ENCODE results near the gene TBX4.

Gene TBX4

DNA sequence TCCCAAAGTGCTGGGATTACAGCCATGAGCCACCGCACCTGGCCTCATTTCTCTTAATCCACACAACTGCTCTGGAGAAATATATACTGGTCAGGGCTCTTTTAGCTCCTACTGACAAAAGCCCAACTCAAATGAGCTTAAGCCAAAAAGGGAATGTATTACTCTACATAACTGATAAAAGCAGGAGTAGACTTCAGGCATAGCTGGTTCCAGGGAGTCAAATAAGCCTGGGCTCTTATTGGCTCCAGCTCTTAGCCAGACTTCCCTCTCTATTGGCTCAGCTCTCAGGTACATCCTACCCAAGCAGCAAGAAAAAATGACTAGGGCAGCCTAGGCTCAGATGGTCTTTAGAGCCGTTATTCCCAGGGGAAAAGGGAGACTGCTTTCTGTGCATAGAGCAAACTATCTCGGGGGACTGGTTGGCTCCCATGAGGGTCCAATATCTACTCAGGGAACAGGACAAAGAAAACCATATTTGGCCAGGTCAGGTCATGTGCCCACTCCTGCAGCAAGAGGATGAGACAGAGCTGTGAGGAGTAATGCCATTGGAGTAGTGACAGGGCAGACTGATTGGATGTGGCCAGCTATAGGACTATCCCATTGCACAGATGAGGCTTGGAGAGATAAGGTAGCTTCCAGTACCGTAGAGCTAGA lies 31.4 kb upstream of the TBX4 start:
- TF ChIP-seq, protein P1, sequence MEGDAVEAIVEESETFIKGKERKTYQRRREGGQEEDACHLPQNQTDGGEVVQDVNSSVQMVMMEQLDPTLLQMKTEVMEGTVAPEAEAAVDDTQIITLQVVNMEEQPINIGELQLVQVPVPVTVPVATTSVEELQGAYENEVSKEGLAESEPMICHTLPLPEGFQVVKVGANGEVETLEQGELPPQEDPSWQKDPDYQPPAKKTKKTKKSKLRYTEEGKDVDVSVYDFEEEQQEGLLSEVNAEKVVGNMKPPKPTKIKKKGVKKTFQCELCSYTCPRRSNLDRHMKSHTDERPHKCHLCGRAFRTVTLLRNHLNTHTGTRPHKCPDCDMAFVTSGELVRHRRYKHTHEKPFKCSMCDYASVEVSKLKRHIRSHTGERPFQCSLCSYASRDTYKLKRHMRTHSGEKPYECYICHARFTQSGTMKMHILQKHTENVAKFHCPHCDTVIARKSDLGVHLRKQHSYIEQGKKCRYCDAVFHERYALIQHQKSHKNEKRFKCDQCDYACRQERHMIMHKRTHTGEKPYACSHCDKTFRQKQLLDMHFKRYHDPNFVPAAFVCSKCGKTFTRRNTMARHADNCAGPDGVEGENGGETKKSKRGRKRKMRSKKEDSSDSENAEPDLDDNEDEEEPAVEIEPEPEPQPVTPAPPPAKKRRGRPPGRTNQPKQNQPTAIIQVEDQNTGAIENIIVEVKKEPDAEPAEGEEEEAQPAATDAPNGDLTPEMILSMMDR (IDR thresholded peaks at IDR 0.05; ENCODE audit: low read depth, low read length), result no peak
- DNase-seq (ENCODE audit: extremely low read depth, low read depth), result no peak

DNA sequence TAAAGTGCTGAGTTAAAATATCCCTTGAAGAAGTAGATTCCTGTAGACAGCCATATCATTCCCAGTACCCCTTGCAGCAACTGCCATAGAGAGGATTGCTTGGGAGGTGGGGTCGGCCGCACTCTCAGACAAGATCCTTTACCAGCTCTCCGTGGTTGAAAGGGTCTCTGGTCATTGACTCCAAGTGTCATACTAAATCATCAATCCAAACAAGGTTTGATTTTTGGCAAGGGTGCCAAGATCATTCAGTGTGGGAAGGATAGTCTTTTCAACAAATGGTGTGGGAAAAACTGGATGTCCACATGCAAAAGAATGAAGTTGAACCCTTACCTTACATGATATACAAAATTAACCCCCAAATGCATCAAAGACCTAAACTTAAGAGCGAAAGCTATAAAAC lies 30.8 kb upstream of the TBX4 start:
- TF ChIP-seq, protein P1 (IDR thresholded peaks at IDR 0.05; ENCODE audit: low read depth, low read length), result no peak
- DNase-seq (ENCODE audit: extremely low read depth, low read depth), result no peak

DNA sequence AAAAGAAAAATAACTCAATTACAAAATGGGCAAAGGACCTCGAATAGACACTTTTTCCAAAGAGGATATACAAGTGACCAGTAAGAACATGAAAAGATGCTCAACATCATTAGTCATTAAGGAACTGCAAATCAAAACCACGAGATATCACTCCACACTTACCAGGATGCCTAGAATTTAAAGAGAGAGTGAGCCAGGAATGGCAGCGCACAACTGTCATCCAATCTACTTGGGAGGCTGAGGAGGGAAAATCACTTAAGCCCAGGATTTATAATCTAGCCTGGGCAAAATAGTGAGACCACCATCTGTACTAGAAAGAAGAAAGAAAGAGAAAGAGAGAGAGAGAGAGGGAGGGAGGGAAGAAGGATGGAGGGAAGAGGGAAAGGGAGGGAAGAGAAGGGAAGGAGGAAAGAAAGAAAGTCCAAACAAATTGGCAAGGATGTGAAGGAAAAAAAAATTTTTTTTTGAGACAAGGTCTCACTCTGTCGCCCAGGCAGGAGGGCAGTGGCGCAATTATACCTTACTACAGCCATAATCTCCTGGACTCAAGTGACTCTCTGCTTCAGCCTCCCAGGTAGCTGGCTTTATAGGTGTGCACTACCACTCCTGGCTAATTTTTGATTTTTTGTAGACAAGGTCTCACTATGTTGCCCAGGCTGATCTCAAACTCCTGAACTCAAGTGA lies 30.0 kb upstream of the TBX4 start:
- TF ChIP-seq, protein P1 (IDR thresholded peaks at IDR 0.05; ENCODE audit: low read depth, low read length), result no peak
- no peak for DNase-seq (ENCODE audit: extremely low read depth, low read depth)

DNA sequence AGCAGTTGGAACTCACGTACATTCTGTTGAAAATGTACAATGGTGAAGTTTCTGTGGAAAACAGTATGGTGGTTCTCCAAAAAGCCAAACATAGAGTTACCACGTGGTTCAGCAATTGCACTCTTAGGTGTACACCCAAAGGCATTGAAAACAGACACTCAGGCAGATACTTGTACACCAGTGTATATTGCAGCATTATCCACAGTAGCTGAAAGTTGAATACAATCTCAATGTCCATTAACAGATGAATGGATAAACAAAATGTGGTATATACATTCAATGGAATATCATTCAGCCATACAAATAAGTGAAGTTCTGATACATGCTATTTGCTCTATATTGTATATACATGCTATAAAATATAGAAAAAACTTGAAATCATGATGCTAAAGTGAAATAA lies 29.4 kb upstream of the TBX4 start:
- DNase-seq (ENCODE audit: extremely low read depth, low read depth), result no peak
- TF ChIP-seq, protein P1 (IDR thresholded peaks at IDR 0.05; ENCODE audit: low read depth, low read length), result no peak

DNA sequence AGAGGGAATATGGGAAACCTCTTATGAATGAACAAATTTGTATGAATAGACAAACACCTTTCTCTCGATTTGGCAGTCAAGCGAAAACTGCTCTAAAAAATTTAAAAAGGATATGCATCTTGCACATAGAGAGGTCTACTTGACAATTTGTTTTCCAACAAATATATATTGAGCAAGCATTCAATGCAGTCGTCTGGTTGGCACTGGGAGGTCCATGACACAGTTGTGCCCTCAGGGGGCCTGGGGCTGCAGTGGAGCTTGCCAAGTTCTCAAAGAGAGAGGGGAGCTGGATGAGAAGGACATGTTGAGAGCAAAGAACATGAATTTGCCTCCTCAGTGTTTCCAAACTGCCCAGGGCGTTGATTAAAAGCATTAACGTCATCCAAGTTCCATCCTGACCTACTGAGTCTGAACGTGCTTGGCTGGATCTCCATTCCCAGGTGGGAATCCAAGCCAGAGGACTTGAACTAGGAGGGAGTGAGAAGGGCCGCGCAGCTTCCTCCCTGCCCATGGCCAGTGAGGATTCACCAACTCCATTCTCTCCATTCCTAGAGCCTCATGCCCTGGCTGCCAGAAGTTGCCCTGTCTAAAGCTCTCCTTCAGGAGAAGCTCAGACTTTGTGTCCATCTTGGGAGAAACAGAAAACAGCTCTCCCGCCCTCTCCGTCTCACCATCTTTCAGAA lies 28.1 kb upstream of the TBX4 start:
- no peak for DNase-seq (ENCODE audit: extremely low read depth, low read depth)
- TF ChIP-seq, protein P1 (IDR thresholded peaks at IDR 0.05; ENCODE audit: low read depth, low read length), result no peak

DNA sequence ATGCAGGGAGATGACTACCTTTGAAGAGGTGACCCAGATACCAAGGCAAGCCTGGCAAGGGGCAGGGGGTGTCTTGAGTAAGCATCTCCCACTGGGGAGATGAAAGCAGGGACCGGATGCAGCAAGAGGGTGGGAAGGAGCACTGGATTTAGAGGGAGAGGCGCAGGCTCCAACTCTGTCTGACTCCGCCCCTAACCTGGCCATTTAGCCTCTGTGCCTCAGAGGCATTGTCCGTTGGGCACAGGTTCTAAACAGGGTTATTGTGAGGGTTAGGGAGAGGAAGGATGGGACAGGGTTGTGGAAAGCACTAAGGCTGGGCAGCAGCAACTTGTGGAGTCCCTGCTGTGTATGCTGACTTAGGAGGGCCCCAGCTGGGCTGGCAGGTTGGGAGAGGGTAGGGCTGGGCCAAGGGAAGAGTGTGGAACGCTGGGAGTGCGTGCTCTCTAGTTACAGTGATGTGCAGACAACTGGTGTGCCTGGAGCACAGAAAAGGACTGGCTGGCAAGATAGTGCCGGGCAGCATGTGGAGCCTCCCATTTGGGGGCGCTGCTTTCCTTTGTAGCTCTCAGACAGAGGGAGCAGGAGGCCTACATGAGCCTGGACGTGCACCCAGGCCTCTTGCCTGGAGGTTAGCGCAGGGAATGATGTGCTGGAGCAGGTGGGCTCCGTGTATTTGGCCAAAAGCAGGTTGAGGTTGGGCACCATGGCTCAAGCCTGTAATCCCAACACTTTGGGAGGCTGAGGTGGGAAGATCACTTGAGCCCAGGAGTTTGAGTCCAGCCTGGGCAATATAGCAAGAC lies 26.3 kb upstream of the TBX4 start:
- TF ChIP-seq, protein P1 (IDR thresholded peaks at IDR 0.05; ENCODE audit: low read depth, low read length), result no peak; the same call in none of the 2 replicates
- DNase-seq (ENCODE audit: extremely low read depth, low read depth), result no peak
